ENCODE data around the gene DIP2B.

- TF ChIP-seq CTCF (IDR thresholded peaks at IDR 0.05; ENCODE audit: insufficient read depth, low read length, poor library complexity, severe bottlenecking) = no peak
- no peak for TF ChIP-seq EZH2phosphoT487 (conservative IDR thresholded peaks at IDR 0.05; ENCODE audit: low read length)
These were observed 133.7 kb downstream of the DIP2B start for GRCh38 chr12:50638482-50638880.

Measured in SU-DHL-6 (cell line).